Karpas-422 (cell line): ENCODE data around the gene PTPN6. TPM values are rescaled to one million over a fixed set of nuclear protein-coding genes. Genes with fewer than 3 reads are reported as not detected.

Source experiments
- DNase-seq: peaks from one replicate; pipeline ENCODE4 v3.0.0-alpha.2; 2015
- H2AFZ ChIP-seq: fragments of 200-600 bp; sonication (generic); 2 replicates; pipeline ENCODE4 v1.6.1; 2014; ENCODE audit warnings: antibody characterized with exemption, low read length, mixed read lengths
- H3K27ac ChIP-seq: fragments of 200-600 bp; sonication (generic); 2 replicates; pipeline ENCODE4 v1.5.1; 2014; ENCODE audit warnings: mild to moderate bottlenecking, low read length, moderate library complexity
- H3K27me3 ChIP-seq: fragments of 200-600 bp; sonication (generic); 2 replicates; pipeline ENCODE4 v1.6.1; 2014; ENCODE audit warnings: low read length, mixed read lengths
- H3K36me3 ChIP-seq: fragments of 200-600 bp; sonication (generic); 2 replicates; pipeline ENCODE4 v1.6.1; 2014; ENCODE audit warnings: low read length, mixed read lengths; ENCODE audit not compliant: insufficient read depth
- H3K4me1 ChIP-seq: fragments of 200-600 bp; sonication (generic); 2 replicates; pipeline ENCODE4 v1.6.1; 2014; ENCODE audit warnings: mild to moderate bottlenecking, low read length, mixed read lengths
- H3K4me2 ChIP-seq: fragments of 200-600 bp; sonication (generic); 2 replicates; pipeline ENCODE4 v1.6.1; 2014; ENCODE audit warnings: low read length, low read depth, mild to moderate bottlenecking; ENCODE audit not compliant: poor library complexity, severe bottlenecking
- H3K4me3 ChIP-seq: fragments of 200-600 bp; sonication (generic); 2 replicates; pipeline ENCODE4 v1.5.1; 2014; ENCODE audit warnings: mild to moderate bottlenecking, antibody characterized with exemption, low read length, mixed read lengths
- H3K79me2 ChIP-seq: fragments of 200-600 bp; sonication (generic); 2 replicates; pipeline ENCODE4 v1.6.1; 2014; ENCODE audit warnings: mild to moderate bottlenecking, low read length, mixed read lengths
- H3K9ac ChIP-seq: fragments of 200-600 bp; sonication (generic); 2 replicates; pipeline ENCODE4 v1.6.0; 2014; ENCODE audit warnings: low read length
- H3K9me2 ChIP-seq: fragments of 200-600 bp; sonication (generic), shearing (Covaris generic); replicated peaks from 2 replicates; pipeline ENCODE4 v1.6.0; 2014; ENCODE audit warnings: mild to moderate bottlenecking, low read length, moderate library complexity; ENCODE audit not compliant: insufficient read depth
- H3K9me3 ChIP-seq: fragments of 300-700, 200-600 bp; sonication (generic); 2 replicates; pipeline ENCODE4 v1.6.1; 2014; ENCODE audit warnings: low read length, mixed read lengths
- H4K20me1 ChIP-seq: fragments of 200-600 bp; sonication (generic); 2 replicates; pipeline ENCODE4 v1.6.1; 2014; ENCODE audit warnings: mild to moderate bottlenecking, antibody characterized with exemption, low read length, low read depth; ENCODE audit not compliant: insufficient read depth
- total RNA-seq: library from RNA; depleted of rRNA; stranded (reverse); fragments of >200 nt; shearing (Covaris generic); gene quantifications from 2 replicates; pipeline ENCODE4 v1.2.3, GENCODE V29; 2014; ENCODE audit warnings: low replicate concordance

Gene PTPN6
- total RNA-seq, 1 experiment from 2014 or later = 411 TPM

- no peak overlapping the region for H2AFZ ChIP-seq
- H3K9me3 ChIP-seq = no peaks in the 10 kb centered on the region
- peaks cover 9% of the 10 kb centered on the region for H3K79me2 ChIP-seq
Observed at GRCh38 chr12:6963791-6964413, 12.7 kb downstream of the PTPN6 start.

GRCh38 chr12:6964605-6965025 lies 13.5 kb downstream of the PTPN6 start:
- Histone ChIP-seq H3K9me3 (no peaks in the 10 kb centered on the region), H3K4me2 (peak overlapping the region; percentile 2), H3K9ac (peak overlapping the region; percentile 30), H2AFZ (no peak overlapping the region), H3K36me3 (peaks cover 39% of the 10 kb centered on the region), H3K4me3 (no peak overlapping the region), H3K27me3 (no peaks in the 10 kb centered on the region), H4K20me1 (0 out of 2 replicates have a peak, but pooled peaks cover 5% of the 10 kb centered on the region), H3K4me1 (peaks cover 64% of the 10 kb centered on the region), H3K79me2 (peaks cover 16% of the 10 kb centered on the region), H3K27ac (peak overlapping the region; percentile 58), H3K9me2 (no peaks in the 10 kb centered on the region)
- no peak for DNase-seq

More at GRCh38 chr12:6963791-6964413, 12.7 kb downstream of the PTPN6 start:
- Histone ChIP-seq H3K36me3 (peaks cover 34% of the 10 kb centered on the region), H3K9ac (no peak overlapping the region), H3K9me2 (no peaks in the 10 kb centered on the region), H3K4me1 (peaks cover 65% of the 10 kb centered on the region), H3K4me2 (no peak overlapping the region), H3K27me3 (no peaks in the 10 kb centered on the region), H3K27ac (peak overlapping the region; percentile 58), H4K20me1 (peaks cover 5% of the 10 kb centered on the region; the same call in 1 of the 2 replicates), H3K4me3 (no peak overlapping the region)
- DNase-seq = no peak

- peaks cover 22% of the 10 kb centered on the region for H3K79me2 ChIP-seq
Observed at GRCh38 chr12:6965026-6965661, 14.0 kb downstream of the PTPN6 start.

GRCh38 chr12:6965714-6966113 lies 14.6 kb downstream of the PTPN6 start:
- Histone ChIP-seq H3K27ac (peak overlapping the region; percentile 58), H3K9me3 (no peaks in the 10 kb centered on the region), H3K9me2 (no peaks in the 10 kb centered on the region), H2AFZ (no peak overlapping the region), H3K4me2 (no peak overlapping the region), H3K79me2 (peaks cover 25% of the 10 kb centered on the region), H3K36me3 (peaks cover 33% of the 10 kb centered on the region), H3K27me3 (no peaks in the 10 kb centered on the region), H3K9ac (no peak overlapping the region), H3K4me1 (peaks cover 53% of the 10 kb centered on the region), H4K20me1 (0 out of 2 replicates have a peak, but pooled peaks cover 5% of the 10 kb centered on the region), H3K4me3 (no peak overlapping the region)
- DNase-seq = no peak

More at GRCh38 chr12:6965026-6965661, 14.0 kb downstream of the PTPN6 start:
- Histone ChIP-seq H3K4me1 (peaks cover 58% of the 10 kb centered on the region), H4K20me1 (0 out of 2 replicates have a peak, but pooled peaks cover 5% of the 10 kb centered on the region), H3K9me3 (no peaks in the 10 kb centered on the region), H3K9me2 (no peaks in the 10 kb centered on the region), H3K27me3 (no peaks in the 10 kb centered on the region), H3K27ac (peak overlapping the region; percentile 58), H2AFZ (no peak overlapping the region), H3K4me3 (no peak overlapping the region), H3K9ac (peak overlapping the region; percentile 30), H3K4me2 (peak overlapping the region; percentile 2), H3K36me3 (peaks cover 38% of the 10 kb centered on the region)
- peak; percentile 96 for DNase-seq

- peaks cover 33% of the 10 kb centered on the region for H3K36me3 ChIP-seq
- H3K79me2 ChIP-seq = peaks cover 31% of the 10 kb centered on the region
- no peaks in the 10 kb centered on the region for H3K27me3 ChIP-seq
- H4K20me1 ChIP-seq = 0 out of 2 replicates have a peak, but pooled peaks cover 5% of the 10 kb centered on the region
- no peak overlapping the region for H3K9ac ChIP-seq
- no peak overlapping the region for H3K4me2 ChIP-seq
- no peak overlapping the region for H3K4me3 ChIP-seq
- no peak overlapping the region for H2AFZ ChIP-seq
- no peak for DNase-seq
- peak overlapping the region; percentile 58 for H3K27ac ChIP-seq
- H3K9me3 ChIP-seq = no peaks in the 10 kb centered on the region
- no peaks in the 10 kb centered on the region for H3K9me2 ChIP-seq
- peaks cover 46% of the 10 kb centered on the region for H3K4me1 ChIP-seq
Observed at GRCh38 chr12:6966351-6966750, 15.2 kb downstream of the PTPN6 start.

- peak overlapping the region; percentile 99; the same call in 1 of the 2 replicates for H3K9ac ChIP-seq
- no peaks in the 10 kb centered on the region for H3K9me2 ChIP-seq
- H3K27ac ChIP-seq = no peak overlapping the region
- DNase-seq = no peak
- peaks cover 38% of the 10 kb centered on the region for H3K36me3 ChIP-seq
- H3K9me3 ChIP-seq = no peaks in the 10 kb centered on the region
- H3K79me2 ChIP-seq = peaks cover 45% of the 10 kb centered on the region
- H3K4me3 ChIP-seq = no peak overlapping the region
- H2AFZ ChIP-seq = no peak overlapping the region
- H4K20me1 ChIP-seq = 0 out of 2 replicates have a peak, but pooled peaks cover 5% of the 10 kb centered on the region
- no peaks in the 10 kb centered on the region for H3K27me3 ChIP-seq
- peaks cover 48% of the 10 kb centered on the region for H3K4me1 ChIP-seq
- no peak overlapping the region for H3K4me2 ChIP-seq
Observed at GRCh38 chr12:6967651-6968100, 16.5 kb downstream of the PTPN6 start.

- no peaks in the 10 kb centered on the region for H3K27me3 ChIP-seq
- 0 out of 2 replicates have a peak, but pooled peaks cover 5% of the 10 kb centered on the region for H4K20me1 ChIP-seq
- H3K9me2 ChIP-seq = no peaks in the 10 kb centered on the region
- H3K4me2 ChIP-seq = peak overlapping the region; percentile 67
- DNase-seq = no peak
- peak overlapping the region; percentile 95; the same call in 1 of the 2 replicates for H3K4me3 ChIP-seq
- H3K36me3 ChIP-seq = peaks cover 41% of the 10 kb centered on the region
- H2AFZ ChIP-seq = no peak overlapping the region
- no peaks in the 10 kb centered on the region for H3K9me3 ChIP-seq
- peak overlapping the region; percentile 99 for H3K9ac ChIP-seq
- peaks cover 50% of the 10 kb centered on the region for H3K79me2 ChIP-seq
- H3K4me1 ChIP-seq = peaks cover 55% of the 10 kb centered on the region
- peak overlapping the region; percentile 86 for H3K27ac ChIP-seq
Observed at GRCh38 chr12:6968426-6968825, 17.3 kb downstream of the PTPN6 start.

- DNase-seq = peak; percentile 62
- no peak overlapping the region for H2AFZ ChIP-seq
Observed at GRCh38 chr12:6970096-6970527, 19.0 kb downstream of the PTPN6 start.

More at GRCh38 chr12:6970096-6970527, 19.0 kb downstream of the PTPN6 start:
- Histone ChIP-seq H3K9me2 (no peaks in the 10 kb centered on the region), H3K4me1 (peaks cover 64% of the 10 kb centered on the region), H4K20me1 (0 out of 2 replicates have a peak, but pooled peaks cover 5% of the 10 kb centered on the region), H3K27ac (peak overlapping the region; percentile 86), H3K9ac (peak overlapping the region; percentile 99), H3K36me3 (peaks cover 48% of the 10 kb centered on the region), H3K27me3 (no peaks in the 10 kb centered on the region), H3K79me2 (peaks cover 50% of the 10 kb centered on the region), H3K4me2 (peak overlapping the region; percentile 67), H3K9me3 (no peaks in the 10 kb centered on the region), H3K4me3 (peak overlapping the region; percentile 95)
